ENCODE data around the gene ALDH1L1.
A peak's percentile ranks its signal among the peaks of the same experiment; 100 is the strongest.

The ALDH1L1 gene

DNA sequence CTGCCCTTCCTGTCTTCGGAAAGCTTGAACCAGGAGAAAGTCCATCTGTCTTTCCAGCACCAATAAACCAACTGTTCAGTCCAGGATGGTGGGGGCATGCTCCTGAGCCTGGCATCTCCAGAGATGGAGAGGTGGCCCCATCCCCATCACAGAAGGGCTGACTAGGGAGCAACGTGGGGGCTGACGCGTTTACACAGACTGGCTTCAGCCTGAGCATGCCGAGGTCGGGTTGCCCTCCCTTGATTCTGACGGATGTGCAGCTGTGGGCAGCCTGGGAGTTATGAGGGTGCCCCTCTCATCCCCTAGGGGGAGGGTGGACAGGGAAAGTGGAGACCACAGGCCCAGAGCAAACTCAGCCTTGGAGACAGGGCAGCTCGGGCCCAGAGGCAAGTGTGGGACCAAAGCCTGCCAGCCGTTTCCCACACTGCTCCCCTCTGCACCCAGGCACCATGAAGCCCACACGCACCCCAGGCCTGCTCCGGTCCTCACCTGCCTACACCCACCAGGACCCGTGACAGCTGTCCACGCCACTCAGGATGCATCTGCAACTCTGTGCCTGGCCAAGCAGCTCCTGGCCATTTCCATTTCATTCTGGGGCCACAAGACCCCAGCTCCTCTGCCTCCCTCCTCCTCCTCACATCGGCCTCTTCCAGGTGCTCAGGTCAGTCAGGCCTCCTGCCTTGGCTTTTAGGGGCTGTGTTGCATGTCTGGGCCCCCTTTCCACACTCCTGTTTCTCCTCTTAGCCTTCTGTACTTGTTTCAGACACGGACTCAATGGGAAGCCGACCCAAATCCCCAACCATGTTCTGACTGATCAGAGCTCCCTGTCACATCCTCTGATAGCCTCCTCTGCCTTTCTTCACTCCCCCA is 48.3 kb downstream of the ALDH1L1 start:
- DNase-seq, result no peak

DNA sequence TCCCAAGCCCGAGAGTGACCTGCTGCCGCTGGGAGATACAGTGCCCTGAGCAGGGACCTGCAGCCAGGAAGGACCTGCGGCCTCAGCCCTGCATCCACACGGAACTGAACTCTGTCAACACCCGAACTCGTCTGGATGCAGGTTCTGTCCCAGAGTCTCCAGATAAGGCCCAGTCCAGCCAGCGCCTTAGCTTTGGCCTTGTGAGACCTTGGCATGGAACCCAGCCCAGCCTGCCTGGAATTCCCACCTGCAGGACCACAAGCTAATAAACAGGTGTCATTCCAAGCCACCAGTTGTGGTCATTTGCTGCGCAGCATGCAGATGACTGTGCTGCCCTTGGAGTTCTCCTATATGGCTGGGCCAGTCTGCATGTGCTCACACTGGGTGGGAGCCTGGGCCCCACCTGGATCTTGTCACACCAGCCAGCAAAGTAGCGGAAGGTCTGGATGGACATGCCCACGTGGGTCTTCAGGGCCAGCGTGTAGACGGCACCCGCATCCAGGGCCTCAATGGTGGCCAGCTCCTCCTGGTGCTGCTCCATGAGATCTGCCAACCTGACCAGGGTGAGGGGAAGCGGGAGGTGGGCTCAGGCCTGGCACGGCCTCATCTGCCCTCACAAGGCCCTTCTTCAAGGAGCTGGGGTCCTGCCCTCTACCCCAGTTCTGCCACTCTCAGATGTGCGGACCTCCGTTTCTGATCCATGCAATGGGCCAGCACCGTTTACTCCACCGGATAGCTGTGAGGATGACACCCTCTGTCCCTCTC is 49.2 kb downstream of the ALDH1L1 start:
- DNase-seq, result no peak

DNA sequence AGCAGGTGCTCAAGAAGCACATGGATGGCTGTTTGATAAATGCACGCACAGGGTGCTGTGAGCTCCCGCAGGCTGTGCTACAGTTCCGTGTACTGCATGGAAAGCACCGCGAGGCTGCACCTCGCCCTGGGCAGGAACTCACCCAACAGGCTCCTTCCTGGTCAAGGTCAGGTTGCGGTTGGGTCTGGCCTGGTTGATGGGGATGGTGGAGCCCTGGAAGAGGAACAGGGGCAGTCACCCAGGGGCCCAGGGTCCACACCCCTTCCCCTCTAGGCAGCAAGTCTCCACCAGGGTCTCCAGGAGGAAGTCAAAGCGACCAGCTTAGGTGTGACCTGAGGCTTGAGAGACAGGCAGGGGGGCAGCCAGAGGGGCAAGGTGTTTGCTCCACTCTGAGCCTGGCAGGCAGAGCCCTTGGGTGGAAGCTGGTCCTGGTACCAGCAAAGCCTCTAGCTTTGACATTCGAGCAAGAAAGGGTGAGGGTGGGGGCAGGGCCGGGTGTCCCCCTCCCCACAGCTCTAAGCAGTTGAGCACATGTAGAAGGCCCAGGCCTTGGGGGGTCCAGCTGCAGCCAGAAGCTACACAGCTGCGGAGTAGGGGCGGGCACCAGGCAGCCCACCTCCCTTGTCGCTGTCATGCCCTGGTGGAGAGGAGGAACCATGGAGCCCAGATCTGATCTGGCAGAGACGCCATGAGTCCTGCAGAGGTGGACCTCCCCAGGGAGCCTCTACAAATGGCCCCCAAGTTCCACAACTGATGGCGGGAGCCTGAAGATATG is 50.1 kb downstream of the ALDH1L1 start:
- DNase-seq, result no peak

DNA sequence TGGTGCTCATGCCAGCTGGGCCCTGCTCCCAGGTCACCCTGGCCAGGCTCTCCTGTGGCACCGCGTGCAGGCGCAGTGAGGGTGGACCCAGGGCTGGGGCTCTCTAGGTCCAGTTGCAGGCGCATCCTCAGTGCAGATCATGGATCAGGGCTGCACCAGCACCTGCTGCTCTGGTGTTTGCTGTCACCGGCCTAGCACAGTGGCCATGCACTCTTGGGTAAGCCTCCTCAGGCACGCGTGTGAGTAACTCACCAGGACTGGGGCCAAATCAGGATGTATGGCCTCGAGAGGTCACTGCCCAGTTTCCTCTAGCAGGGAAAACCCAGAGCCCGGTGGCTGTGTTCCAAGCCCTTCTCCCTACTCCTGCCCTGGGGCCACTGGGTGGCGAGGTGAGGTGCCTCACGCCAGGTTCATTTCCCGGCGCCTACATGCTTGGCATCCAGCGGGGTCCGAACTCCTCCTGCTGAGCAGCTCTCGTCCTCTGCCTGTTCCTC is 50.9 kb downstream of the ALDH1L1 start:
- no peak for DNase-seq

DNA sequence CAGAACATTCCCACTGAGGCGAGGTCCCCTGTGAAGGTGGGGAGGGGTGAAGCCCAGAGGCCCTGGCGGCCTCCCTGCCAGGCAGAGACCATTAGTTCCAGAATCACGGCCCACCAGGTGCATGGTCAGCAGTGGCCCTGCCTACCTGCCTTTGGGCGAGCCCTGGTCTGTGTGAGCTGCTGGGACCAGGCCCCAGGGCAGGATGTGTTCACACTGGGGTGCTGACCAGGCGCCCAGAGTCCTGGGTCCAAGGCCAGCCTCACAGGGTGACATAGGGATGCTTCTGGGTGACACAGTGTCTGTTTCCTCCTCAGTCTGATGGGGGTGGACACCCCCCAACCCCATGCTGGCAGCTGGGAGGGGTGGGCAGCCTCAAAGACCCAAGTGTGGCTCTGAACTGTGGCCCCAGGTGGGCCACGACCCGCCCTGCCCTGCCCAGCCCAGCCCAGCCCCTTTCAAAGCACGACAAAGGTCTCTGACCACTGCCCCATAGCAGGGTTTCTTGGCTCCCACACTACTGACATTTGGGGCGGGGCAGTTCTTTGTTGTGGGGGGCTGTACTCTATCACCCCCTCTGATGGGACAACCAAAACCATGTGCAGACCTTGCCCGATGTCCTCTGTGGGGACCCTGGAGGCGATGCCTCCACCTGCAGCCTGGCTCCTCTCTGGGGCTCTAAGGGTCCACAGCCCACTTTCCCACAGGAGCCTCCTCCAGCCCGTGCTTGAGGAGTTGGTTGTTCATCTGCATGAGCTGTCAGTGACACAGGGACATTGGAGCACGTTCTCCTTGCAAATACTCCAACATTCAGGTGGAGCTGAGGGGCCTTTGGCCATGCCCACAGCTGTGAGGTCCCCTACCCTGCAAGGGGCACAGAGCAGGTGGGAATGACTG is 51.6 kb downstream of the ALDH1L1 start:
- DNase-seq, result no peak

DNA sequence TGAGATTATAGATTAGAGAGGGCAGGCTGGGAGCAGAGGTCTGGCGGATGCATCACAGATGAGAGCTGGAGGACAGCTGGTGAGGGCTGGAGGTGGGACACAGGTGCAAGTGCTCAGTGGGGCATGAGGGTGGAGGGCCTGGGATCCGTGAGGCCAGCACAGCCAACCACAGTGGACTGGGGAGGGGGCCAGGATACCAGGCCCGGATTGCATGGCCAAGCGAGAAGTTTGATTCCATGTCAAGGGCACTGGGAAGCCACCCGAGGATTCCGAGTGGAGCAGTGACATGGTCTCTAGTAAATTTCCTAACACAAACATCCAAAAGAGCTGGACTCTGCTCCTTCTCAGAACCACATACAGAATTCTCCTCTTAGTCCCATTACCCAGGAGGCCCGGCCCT is 52.5 kb downstream of the ALDH1L1 start:
- DNase-seq, result no peak

DNA sequence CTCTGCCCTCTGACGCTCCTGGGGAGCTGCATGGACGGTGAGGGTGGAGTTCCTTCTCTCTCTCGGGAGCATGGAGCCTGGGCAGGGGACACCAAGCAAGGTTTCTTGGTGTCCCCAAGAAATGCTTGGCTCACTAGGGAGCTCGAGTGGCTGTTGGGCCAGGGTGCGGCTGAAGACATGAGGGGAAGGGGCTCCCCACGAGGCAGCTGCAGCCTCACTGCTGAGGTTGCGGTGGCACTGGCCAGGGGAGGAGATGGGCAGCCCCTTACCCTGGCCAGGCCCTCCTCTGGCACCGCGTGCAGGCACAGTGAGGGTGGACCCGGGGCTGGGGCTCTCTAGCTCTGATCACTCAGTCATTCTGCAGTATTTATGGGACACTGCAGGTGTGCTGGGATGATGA is 52.9 kb downstream of the ALDH1L1 start:
- no peak for DNase-seq

DNA sequence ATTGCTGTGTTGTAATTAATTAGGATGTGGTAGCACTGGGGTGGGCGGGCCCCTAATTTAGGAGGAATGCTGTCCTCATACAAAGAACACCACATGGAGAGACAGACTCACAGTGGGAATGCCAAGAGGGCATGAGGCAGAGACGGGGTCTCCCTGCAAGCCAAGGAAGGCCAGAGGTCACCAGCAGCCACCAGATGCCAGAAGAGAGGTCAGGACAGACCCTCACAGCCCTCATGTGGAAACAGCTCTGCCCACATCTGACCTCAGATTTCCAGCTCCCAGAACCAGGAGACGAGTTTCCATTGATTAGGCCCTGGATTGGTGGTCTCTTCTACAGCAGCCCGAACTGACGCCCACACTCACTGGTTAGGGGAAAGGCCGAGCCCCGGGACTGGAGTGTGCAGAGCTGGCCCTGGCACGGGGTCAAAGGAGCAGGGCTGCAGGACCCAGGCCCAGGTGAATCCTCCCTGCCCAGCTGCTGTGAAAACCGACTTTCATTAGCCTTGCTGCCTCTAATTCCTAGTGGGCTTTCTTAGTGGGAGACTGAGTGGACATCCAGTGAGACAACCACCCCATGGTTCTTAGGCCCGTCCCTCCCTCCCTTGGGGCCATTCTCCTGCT is 53.5 kb downstream of the ALDH1L1 start:
- DNase-seq, result no peak

DNA sequence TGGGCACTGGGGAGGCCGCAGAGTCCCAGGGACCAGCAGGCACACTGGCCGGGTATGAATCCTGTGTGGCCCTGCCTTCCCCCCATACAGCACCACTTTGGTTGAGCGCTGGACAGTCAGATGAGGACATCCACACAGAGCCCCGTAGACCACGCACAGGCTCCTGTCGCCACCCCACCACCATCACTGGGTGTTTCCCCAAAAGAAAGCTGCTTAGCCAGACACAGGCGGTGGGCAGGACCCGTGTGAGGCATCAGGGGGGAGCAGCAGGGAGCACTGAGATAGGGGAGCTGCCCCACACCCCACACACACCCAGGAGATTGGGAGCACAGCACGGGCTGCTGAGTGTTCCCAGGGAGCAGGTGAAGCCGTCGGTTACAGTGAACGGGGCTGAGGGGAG is 54.1 kb downstream of the ALDH1L1 start:
- DNase-seq, result no peak

DNA sequence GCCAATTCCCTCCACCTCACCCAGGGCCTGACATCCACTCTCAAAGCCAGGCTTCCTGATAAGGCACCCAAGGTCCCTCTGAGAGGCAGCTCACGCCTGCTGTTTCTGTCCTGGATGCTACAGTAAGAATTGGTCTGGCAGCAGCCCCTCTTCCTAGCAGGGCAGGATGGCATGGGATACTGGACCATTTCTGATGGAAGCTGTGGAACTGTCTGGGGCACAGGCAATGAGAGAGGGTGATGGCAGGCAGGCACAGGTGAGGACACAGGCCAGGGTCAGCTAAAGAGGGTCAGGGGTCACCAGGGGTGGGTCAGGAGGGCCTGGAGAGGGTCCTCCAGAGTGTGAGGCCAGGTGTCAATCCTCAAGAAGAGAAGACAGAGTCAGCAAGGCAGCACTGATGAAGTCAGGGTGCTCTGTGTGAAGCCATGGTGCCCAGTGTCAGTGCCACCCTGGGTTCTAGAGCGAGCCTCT is 54.6 kb downstream of the ALDH1L1 start:
- DNase-seq, result no peak

DNA sequence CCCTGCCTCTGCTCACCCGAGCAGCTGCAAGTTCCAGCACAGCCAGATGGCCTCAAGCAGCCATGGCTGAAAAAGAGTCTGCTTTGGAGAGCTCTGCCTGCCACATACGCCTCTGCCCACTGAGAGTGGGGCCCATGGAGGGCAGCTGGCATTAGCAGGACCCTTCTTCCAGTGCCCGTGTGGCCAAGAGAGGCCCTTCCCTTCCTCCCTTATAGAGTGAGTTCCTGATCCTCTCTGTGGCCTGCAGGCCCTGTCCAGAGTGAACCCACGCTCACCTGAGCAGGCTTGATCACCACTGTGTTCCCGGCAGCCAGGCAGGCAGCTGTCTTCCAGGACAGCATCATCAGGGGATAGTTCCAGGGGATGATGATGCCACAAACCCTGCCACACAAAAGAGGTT is 55.0 kb downstream of the ALDH1L1 start:
- no peak for DNase-seq

DNA sequence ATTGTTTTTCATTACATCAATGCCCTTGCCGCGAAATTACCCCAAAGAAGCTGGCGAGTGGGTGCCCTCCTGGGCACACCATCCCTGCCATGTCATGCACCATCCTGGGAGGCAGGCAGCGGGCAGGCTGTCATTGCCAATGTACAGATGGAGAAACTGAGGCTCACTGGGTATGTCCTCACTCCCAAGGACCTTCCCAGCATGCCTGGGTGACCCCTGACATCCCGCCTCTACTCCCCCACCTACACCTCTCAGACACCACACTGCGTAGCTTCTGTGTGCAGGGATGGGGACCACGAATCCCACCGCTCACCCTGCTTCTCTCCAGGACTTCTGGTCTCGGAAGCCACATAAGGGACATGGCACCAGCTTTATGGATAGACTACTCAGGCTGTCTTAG is 55.5 kb downstream of the ALDH1L1 start:
- DNase-seq, result no peak

DNA sequence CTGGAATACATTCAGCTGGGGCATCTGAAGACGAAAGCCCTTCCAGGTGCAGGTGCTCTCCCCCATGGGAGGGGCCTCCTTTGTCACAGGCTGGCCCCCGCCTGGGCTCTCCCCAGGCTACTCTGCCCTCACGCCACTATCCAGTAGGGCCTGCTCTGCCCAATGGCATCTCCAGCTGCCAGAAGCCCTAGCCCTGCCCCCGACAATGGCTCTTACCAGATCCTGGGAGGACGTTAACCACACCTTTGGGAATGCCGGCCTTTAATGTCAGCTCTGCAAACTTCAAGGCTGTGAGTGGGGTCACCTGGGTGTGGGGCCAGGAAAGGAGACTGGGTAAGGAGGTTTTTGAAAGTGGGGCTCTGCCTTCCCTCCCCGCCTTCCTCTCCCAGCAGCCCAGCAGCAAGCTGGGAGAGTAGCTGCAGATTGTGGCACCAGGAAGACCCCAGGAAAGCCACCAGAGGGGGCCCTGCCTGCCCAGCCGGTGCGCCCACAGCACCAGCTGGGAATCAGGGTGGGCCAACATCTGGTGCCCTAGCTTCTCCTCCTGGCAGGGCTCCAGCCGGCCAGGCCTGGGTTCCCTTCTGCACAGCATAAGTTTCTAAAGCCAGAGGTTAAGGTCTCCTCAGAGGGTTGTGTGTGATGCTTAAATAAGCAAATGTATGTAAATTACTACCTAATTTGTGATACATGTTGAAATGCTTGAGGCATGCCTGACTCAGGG is 56.1 kb downstream of the ALDH1L1 start:
- no peak for DNase-seq

DNA sequence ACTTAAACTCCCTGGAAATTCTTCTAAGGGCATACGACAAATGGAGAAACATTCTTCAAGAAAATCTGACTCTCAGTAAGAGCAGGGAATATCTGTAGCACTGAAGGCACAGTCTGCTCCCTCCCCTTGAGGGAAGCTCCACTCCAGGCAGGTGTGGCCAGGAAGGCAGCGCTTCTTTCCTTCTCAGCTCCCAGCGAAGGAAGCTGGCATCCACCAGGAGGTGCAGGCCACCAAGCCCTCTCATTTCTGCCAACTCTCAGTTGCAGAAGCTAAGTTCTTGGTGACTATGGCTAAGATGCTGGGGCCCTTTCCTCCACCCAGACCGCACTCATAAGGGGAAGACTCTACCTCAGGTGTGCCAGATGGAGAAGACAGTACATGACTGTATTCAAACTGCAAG is 58.8 kb downstream of the ALDH1L1 start:
- no peak for DNase-seq

DNA sequence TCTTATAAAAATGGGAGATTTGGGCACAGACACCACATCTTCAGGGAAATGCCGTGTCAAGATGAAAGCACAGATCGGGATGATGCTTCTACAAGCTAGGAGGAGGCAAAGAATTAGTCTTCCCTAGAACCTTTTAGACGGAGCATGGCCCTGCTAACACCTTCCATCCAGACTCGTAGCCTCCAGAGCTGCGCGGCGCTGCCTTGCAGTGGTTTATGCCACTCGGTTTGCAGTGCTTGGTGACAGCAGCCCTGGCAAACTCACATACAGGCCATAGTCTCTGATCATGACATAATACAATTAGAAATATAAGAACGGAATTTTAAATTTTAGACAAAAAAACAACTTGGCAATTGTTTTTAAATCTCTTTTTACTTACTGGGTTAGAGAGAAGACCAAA is 59.3 kb downstream of the ALDH1L1 start:
- DNase-seq, result no peak

DNA sequence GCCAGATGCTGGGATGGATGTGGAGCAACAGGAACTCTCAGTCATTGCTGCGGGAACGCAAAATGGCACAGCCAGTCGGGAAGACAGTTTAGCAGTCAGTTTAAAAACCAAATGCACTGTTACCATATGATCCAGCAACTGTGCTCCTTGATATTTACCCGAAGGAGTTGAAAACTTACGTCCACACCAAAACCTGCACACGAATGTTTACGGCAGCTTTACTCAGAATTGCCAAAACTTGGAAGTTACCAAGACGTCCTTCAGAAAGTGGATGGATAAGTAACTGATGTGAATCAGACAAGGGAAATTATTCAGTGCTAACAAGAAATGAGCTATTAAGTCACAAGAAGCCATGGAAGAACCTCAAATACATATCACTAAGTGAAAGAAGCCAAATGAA is 60.4 kb downstream of the ALDH1L1 start:
- no peak for DNase-seq

DNA sequence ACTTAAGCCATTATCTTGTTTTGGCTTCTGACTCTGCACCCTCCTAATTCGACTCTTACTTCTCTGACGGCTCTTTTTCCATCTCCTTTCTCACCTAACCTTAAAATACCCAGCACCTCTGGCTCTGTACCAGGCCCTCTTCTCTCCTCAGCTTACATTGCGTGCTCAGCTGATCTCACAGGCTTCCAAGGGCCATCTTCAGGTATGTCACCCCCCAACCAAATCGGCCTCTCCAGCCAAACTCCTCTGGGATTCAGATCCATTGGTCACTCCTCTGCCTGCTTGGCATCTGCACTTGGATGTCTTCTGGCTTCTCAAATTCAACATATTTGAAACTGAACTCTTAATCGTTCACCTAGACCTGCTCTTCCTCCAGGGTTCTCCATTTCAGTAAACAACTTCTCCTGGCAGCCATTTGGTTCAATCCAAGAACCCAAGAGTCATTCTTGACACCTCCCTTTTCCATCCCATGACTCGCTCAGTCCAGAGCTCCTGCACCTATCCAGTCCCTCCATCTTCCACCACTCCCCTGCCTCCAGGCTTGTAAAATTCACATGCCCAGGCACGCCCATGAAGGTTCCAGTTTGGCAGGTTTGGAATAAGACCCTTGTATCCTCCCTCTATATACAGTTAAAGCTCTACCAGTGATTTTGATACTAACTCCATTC is 61.2 kb downstream of the ALDH1L1 start:
- DNase-seq, result peak; percentile 25

DNA sequence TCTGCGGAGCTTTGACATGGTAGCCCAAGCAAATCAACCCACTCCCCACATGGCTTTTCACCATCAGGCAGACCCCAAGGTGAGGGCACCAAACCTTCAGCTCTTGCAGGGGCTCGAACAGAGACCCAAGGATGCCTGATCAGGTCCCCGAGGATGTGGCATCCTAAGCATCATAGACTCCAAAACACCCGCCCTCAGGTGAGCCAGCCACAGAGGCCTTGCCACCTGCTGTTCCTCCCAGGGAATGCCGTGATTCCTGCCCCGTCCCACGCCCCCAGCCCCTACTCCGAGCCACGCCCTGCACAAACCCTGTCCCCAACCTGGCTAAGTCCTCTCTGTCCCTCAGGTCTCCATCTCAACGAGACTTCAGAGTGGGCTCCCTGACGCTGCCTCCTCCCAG is 61.8 kb downstream of the ALDH1L1 start:
- DNase-seq, result no peak

DNA sequence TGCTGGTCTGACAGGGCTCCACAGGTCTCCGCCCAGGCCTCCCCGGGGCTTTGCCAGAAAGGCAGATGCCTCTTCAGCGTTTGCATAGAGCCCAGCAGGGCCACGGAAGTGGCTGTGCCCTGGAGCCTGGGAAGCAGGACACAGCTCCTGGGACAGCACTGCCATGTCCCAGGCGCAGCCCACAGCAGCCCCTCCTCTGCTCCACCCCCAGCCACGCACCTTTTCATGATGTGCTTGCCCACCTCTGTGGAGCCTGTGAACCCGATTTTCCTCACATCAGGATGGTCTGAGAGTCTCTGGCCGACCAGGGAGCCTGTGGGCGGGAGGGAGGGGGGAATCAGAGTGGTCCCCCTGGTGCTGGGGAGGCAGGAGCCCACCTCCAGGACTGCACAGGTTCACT is 62.6 kb downstream of the ALDH1L1 start:
- DNase-seq, result no peak

DNA sequence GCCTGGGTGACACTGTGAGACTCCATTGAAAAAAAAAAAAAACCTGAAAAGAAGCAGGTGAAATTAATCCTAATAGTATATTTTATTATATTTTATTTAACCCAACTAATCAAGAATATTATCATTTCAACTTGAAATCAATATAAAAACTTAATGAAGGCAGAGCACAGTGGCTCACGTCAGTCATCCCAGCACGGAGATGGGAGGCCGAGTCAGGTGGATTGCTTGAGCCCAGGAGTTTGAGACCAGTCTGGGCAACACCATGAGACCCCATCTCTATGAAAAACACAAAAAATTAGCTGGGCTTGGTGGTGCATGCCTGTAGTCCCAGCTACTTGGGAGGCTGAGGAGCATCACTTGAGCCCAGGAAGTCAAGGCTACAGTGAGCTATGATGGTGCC is 63.2 kb downstream of the ALDH1L1 start:
- no peak for DNase-seq
